NOMO-1 (cell line): ENCODE measurements around the gene ABTB2.

Source experiments
- DNase-seq, 2 experiments: peaks; one replicate each; lab custom pipeline; 2025; ENCODE audit not compliant: unreplicated experiment in 2 of 2; lab: John Stamatoyannopoulos, UW

ABTB2 gene

DNA sequence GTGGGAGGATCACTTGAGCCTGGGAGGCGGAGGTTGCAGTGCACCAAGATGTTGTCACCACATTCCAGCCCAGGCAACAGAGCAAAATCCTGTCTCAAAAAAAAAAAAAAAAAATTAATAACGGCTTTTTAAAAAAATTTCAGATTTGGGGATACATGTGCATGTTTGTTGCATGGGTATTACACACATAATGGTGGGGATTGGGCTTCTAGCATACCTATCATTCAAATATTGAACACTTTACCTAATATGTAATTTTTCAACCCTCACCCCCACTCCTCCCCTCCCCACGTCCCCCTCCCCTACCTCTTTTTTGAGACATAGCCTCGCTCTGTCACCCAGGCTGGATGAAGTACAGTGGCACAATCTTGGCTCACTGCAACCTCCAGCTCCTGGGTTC lies 40.1 kb downstream of the ABTB2 start:
- DNase-seq: no peak

DNA sequence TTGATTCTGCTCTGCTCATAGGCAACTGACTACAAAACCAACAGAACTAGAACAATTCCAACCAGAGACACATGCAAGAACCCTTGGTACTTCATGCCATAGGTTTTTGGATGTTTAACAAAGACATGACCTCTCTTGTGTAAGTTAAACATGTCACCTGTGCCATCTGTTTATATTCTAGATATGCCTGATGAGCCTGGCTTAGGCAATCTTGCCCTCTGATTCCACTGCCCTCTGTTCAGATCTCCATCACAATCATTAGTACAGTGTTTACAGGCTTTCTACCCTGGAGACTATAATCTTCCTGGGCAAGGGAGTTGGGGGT lies 40.8 kb downstream of the ABTB2 start:
- DNase-seq: no peak

DNA sequence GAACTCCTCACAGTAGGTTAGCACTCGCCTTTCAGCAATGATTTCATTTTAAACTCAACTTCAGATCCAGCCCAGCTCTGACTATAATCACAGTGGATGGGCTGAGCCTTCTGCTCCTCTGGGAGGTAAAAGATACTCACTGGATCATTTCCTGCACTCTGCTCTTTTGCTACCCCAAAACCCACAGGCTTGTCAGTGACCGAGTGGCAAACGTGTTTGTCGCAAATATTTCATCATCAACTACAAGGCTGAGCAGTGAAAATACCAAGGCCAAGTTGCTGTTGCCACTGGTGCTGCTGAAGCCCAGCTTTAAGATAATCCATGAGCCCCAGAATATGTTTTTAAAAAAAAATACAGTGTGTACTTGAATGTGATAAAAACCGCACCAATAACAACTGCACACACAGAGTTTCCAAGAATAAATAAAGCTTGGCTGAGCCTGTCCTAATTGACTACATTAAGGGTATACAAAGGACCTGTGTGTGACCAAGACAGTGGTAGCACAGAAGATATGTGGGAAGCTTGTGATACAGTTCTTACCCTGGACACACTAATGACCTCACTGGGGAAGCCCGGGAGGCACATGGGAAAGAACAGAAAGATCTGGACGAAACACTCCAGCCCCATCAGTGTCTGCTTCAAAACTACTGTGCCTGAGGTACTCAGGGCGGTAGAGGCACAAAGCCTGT lies 41.3 kb downstream of the ABTB2 start:
- peak; percentile 13 to 30 for DNase-seq

DNA sequence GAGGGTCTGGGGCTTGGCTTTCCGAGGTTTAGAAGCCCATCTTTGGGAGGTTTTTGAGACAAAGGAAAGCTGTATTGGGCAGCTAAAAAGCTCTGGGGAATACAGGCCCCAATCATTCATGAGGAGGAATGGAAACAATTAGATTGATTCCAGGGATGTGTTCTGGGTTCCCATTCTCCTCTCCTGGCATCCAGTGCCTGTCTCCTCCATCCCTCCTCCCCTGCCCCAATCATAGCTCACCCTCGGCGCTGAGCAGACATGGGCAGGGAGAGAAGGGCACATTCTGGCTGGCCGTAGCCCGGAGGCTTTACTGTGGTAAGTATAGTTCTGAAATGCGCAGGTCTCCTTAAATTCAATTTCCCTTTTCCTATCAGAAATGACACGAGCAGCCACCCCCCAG lies 42.4 kb downstream of the ABTB2 start:
- DNase-seq: no peak

DNA sequence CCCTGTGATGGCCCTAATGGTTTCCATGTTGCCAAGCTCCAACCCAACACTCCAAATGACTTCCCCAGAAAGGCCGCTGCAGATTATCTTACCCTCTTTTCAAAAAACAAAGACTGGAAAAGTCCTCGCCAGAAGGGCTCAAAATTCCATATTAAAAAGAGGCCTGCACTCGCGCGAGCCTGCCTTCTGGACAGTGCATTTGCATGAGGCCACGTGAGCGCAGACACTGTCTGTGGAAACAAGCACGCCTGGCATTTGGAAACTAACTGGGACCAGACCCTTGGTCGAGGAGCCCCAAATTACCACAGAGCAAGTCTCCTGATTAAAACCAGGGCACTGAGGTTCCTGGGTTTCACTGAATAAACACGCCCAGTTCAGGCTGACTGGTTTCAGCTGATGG lies 42.9 kb downstream of the ABTB2 start:
- no peak for DNase-seq

DNA sequence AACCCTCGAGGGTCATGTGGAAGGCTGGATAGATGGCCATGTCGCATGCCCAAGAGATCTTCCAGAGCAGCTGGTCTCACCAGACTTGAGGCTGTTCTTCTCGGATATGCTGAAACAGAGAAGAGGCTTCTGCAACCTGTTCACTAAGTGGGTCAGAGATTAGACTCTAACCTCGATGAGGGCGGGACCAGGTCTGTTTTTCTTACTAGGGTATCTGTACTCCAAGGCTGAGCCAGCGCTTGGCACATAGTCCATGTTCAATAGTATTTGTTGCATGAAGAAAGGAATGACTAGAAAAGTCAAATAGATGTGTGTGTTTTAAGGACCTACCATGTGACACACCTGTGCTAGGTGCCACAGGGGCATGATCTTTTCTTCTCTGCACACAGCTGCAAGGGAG lies 43.6 kb downstream of the ABTB2 start:
- DNase-seq: no peak

DNA sequence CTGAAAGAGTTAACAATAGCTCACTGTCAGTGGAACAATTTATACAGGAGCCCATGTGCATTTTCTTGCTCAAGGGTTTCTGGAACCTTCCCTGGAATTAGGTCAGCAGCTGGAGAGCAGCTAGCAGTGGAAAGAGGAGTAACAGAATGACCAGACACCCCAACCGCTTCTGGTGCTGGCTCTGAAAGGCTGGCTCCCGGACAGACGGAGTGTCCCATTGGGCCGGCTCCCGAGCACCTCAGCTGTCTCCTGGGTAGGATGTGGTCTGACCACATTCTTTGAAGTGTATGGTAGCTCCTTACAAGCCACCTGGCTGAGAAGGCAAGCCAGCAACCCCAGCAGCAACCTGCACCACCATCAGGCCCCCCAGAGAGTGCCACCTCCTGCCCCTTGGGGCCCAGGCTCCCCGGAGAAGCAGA lies 44.7 kb downstream of the ABTB2 start:
- DNase-seq: no peak

DNA sequence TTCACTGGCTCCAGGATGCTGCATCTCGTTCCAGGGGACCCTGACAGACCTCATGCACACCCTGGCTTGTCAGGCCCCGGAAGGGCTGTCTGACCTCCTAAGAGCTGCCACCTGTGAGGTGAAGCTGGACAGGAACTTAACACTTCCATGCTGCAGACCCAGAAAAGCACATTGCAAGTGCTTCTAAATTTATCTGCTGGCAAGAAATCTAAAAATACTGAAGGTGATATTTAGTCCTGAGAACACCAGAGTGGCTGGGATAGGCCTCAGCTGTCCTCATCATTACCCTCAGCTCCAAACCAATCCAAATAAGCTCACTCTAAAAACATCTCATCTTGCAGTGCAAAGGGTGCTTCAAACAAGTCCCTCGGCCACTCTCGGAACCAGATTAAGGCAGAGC lies 46.7 kb downstream of the ABTB2 start:
- no peak for DNase-seq

DNA sequence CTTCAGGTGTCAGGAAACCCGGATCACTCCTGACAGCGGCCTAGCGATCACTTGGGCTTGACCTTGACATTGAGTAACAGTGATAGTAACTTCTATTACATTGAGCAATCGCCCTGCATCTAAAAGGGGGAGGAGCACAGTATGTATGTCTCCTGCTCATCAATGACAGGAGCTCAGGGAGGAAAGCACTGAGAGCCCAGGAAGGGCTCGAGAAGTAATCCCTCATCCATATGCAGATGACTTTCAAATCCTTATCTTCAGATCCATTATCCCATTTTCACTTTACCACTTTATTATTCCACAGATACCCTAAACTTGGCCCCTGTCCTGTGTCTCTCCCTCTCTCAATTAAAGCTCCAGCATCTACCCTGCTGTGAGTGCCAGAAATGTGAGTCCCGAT lies 47.8 kb downstream of the ABTB2 start:
- DNase-seq: peak; percentile 13 to 50

DNA sequence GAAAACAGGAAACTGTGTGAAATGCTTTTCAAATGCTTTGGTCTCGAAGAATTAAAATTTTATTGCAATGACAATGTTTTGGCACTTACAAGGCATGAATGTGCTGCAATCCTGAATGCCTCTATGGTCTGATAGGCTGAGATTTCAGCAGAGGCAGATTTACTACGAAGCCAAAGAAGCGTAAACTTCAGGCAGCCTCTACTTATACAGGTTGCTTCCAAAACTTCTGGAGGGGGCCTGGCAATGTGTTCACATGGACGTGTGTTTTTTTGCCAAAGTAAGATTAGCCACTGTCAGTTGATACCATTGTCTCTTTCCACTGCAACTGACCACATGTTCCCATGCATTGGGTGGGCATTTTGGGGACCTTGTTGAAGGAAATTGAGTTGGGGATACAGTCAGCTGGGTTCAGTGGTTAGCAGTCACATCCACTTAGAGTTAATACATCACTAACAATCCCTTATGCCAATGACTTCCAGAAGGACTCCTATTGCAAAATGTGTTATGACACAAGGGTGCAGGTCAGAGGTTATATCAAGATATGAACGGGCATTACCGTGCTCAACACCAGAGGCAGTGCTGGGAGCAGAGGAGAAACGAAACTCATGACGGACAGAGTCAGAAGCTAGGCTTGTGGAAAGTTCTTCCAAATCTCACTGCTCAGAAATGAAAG lies 48.8 kb downstream of the ABTB2 start:
- DNase-seq: peak in 1 of 2 experiments; percentile 81

DNA sequence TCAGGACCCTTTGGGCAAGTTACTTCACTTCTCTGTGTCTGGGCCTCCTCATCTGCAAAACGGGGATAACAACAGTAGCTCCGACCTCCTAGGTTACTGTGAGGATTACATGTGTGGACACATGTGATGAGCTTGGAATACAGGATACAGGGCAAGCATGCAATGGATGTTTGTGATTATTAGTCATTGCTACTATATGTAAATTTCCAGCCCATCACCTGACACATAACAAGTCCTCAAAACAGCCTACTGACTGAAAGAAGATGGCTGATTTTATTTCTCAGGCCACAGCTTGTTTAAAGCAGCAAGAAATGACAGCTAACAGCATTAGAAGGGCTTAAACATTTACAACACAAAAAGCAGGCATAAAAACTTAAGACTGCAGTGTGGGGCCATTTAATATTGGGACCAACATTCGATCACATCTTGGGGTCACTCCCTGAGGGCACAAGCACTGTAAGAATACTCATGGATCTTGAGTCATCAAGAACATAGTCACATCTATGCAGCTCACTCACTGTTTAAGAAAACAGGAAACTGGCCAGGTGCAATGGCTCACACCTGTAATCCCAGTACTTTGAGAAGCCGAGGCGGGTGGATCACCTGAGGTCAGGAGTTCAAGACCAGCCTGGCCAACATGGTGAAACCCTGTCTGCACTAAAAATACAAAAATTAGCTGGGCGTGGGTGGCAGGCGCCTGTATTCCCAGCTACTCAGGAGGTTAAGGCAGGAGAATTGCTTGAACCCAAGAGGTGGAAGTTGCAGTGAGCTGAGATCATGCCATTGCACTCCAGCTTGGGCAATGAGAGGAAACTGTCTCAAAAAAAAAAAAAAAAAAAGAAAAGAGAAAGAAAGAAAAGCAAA lies 49.5 kb downstream of the ABTB2 start:
- no peak for DNase-seq

DNA sequence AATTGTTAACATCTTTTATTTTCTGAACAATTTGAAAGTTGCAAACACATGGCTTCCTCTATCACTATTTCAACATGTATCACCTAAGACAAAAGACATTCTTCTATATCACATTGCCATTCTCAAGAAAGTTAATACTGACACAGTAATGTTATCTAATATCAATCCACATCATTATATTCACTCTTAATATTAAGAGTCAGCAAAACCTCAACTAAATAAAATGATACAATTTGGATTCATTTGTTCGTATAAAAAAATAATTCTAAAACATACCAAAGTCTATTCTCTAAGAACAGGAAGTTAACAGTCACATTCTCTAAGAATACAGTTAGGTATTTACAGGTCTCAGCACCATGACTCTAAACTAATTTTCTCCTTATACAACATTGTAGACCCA lies 52.0 kb downstream of the ABTB2 start:
- no peak for DNase-seq

DNA sequence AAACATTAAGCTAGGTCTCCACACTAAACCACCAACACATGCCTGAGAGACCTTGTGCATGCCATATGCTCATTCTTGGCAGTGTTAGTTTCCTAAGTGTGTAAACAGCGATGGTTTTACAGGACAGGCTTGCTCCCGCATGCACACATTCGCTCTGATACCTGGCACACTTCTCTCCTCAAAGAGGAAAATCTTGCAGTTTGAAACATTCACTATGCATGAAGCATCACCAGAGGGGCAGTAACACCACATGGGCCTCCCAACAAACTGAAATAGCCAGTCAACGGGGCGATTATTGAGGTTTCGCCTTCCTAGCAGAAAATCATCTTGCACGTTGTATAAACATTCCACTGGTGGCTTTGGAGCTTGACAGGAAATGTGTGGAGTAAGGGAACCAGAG lies 52.6 kb downstream of the ABTB2 start:
- DNase-seq: no peak

DNA sequence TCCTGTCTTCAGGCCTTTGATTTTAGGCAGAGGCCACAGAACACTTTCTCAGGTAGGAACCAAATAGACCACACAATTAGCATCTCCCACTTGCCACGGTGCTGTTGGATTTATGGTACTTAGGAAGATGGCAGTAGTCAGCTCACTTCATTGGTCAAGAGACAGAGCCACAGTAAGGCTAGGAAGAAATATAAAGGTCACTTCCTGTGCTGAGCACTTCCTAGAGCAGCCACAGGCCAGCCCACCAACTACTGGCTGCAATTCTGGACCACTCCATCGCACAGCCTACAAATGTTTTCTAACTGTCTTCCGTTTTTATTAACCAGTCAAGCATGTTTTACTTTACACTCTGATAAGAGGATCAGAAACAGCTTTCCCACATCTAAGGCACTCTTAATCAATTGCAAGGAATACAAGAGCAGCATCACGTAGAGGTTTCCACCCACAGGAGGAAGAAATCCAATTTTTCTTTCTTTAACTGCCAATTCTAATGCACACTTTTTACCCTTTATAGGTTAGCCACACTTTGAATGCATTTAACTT lies 54.7 kb downstream of the ABTB2 start:
- no peak for DNase-seq

DNA sequence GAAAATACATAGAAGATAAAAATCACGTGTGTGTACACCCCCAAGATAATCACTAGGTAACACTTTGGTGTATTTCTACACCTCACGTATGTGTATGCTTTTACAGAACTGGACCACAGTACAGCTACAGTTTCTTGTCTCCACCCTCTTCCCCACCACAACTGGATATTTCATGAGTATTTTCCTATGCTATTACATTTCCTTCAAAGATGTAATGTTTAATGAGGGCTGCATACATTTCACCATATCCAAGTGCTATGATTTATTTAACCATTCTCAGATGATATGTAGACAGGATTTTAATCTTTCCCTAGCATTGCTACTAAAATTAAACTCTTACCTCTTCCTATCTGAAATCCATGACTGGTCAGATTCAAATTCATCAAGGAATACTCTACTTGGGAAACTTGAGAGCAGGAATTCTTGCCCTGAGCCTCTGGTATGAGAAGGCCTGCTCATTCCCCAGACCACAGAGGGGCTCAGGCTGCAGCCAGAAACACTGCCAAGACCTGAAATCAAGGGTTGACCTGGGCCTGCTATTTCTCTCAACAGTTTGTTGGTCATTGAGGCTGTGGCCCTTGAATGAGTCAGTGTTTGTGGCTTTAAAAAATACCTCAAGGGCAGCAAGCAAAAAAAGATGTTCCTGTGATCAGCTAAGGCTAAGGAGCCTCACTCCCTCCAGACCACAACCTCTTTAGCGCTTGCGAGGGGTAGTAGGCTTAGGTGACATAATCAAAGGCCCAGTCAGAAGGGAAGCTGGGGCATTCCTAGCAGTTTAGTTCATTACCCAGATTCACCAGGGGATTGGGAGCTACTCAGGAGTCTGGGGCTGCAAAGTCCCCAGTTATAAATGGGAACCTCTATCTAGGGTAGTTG lies 55.5 kb downstream of the ABTB2 start:
- DNase-seq: peak; percentile 71

DNA sequence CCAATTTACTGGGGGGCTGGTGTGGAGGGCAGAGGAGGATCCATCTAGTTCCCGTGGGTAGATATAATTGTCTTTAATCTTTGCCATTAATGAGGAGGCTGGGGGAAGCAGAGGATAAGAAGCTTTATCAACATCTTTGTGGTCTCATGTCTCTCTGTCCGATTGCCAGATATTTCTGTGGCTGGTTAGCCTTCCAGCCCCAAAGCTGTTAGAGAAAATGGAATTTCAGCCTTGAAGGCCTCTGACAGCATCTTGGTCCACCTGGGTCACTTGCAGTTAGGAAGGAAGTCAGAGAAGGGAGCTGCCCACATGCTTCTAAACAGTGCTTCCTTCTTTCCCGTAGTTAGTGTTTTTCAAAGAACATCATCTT lies 56.9 kb downstream of the ABTB2 start:
- peak in 1 of 2 experiments; percentile 19 for DNase-seq

DNA sequence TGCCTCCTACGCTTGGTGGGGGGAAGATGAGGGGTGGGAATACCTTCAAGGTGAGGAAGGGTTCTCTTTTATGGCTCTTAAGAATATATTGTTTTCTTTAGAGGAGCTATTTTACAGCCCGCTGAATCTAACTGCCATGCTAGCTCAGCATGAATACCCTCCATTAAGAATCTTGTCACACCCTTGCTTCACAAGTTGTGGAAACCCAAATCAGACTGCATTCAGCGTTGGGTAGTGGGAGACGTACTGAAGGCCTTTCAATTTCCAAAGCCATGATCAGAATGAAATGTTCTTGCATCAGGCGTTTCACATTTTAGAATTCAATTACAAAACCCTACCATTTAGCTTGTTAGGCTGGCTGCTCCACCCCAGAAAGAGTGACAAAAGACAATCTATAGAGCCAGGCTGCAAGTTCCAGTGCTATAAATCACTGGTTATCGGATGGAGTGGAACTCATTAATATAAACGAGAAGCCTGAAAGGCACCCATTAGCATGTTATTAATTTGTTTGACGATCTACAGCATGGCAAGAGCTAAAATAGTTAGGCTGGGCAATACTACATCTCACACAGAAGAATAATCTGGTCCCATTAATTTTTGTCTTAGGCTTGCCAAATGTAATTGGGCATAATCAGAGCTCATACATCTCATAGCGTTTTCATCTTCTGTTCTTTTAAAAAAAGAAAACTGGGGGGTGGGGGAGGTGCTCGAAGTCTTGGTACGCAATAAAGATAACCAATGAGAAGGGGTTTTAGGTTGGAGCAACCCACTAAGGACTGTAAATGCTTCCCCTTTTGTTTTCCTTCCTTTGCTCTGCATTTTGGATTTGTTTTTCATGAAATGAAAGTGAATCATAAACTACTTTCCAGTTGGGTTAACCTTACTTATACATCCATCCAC lies 57.5 kb downstream of the ABTB2 start:
- peak; percentile 70 to 89 for DNase-seq

DNA sequence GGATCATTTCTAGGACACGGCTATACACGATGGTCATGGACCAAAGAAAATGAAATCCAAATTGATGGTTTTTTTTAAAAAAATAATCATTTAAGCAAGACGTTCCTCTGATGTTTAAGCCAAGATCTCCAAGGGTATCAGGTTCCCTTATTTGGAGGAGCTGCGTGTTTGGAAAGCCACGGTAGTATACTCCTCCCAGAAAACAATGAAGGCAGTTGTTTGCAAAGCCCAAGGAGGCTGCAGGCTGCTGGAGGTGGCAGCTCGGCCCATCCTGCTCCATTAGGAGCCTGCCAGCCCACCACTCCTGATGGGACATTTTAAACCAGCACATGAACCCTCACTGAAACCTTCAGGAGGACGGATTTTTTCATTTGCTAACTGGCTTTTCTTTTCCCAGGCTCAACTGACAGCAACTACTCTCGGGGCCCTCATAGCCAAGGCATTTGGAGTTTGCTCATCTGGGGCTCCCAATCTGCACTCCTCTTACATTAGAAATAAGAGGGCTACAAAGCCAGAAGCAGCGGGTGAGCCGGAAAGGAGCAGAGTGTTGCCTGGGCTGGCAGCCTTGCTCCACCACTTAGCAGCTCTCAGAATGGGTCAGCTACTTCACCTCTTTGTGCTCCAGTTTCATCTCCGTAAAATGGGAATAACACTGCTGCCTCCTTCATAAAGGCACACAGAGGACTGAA lies 58.4 kb downstream of the ABTB2 start:
- DNase-seq: no peak

DNA sequence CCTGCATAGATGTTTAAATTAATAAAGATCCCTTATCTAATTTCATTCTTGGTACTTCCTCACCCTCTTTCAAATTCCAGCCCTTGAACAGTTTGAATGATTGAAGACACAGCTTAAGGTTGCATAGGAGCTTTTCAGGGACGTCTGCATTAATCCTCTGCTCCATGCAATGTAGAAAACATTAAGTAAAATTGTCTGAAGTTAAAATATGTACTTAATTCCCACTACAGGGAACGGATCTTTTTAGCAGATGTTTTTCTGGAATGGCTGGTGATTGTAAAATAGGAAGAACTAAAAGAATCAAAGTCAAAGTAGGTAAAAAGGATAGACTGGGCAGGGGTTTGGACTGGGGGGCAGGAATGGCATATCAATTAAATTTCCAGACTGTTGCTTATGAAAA lies 58.9 kb downstream of the ABTB2 start:
- no peak for DNase-seq
